ENCODE results near the gene CHCT1.

CHCT1 gene

GRCh38 chr17:60442271-60443173 is 20.2 kb downstream of the CHCT1 start:
- DNase-seq (ENCODE audit: low read depth) = no peak

- no peak for DNase-seq (ENCODE audit: low read depth)
These were observed 21.4 kb downstream of the CHCT1 start for GRCh38 chr17:60443713-60444112.

DNA sequence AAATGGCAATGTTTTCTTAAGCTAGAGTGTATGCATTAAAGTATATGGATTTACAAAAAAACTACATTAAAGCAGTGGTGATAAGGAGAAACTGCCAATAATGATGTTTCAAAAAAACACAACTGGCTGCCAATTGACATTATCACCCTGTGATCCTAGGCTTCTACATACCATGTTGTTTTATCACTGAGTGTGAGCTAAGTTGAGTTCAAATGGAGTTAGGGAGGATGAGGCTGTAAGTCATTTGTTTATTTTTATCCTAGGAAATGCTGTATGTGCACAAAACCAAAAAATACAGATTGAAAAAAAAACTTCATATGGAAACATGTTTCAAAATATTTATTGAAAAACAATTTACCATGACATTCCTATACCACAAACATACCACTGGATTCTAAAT is 22.9 kb downstream of the CHCT1 start:
- DNase-seq (ENCODE audit: low read depth) = no peak

- DNase-seq (ENCODE audit: low read depth) = no peak
These were observed 25.1 kb downstream of the CHCT1 start for GRCh38 chr17:60447375-60447774.

- no peak for DNase-seq (ENCODE audit: low read depth)
These were observed 28.8 kb downstream of the CHCT1 start for GRCh38 chr17:60451071-60451470.

DNA sequence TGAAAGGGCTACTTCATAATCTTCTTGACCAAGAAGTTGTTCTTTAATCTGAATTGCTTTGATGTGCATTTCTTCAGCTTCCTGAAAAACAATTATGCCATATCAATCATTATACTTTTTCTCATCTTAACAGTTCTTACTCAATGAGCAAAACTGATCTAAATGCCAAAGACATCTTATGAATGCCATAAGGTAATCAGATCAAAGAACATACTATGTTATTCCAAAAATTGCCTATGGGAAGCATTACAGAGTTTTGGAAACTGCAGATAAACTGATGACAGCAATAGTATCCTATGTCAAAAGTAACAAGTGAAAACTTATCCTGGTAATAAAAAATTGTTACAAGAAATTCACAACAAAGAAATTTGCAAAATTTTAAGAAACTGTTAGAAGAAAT is 29.7 kb downstream of the CHCT1 start:
- DNase-seq (ENCODE audit: low read depth) = no peak

DNA sequence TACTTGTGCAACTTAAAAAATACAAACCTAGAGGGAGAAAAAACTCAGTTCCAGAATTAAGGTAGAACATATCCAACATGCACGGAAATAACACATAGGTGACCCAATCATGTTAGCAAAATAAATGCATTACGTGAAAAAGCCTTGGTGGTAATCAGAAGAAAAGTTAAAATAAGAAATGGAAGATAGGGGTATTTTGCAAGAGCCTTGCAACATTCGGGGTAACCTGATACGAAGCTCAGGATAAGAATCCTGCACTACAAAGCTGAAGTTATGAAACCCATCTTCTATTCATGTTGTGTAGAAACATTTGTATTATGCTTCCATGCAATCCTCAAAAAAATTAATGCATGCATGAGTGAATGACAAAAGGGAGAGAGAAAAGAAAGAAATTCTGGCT is 33.1 kb downstream of the CHCT1 start:
- DNase-seq (ENCODE audit: low read depth) = no peak

DNA sequence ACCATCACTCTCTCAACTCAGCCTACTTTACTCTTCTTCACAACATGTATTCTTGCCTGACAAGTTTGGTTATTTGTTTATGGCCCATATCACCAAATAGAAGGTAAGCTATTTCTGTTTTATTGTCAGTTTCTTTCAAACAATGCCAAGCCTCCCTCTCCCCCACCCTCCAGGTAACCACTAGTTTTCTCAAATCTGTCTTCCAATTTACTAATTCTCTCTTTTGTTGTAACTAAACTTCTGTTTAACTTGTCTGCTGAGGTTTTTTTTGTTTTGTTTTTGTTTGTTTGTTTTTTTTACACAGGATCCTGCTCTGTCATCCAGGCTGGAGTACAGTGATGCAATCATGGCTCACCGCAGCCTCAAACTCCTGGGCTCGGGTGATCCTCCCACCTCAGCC is 34.9 kb downstream of the CHCT1 start:
- DNase-seq (ENCODE audit: low read depth) = no peak

GRCh38 chr17:60461584-60461983 is 39.3 kb downstream of the CHCT1 start:
- DNase-seq (ENCODE audit: low read depth) = no peak

GRCh38 chr17:60463157-60463835 is 41.0 kb downstream of the CHCT1 start:
- no peak for DNase-seq (ENCODE audit: low read depth)

GRCh38 chr17:60464343-60464742 is 42.1 kb downstream of the CHCT1 start:
- DNase-seq (ENCODE audit: low read depth) = no peak

- DNase-seq (ENCODE audit: low read depth) = no peak
These were observed 46.1 kb downstream of the CHCT1 start for GRCh38 chr17:60468371-60468770.

GRCh38 chr17:60471451-60471850 is 49.2 kb downstream of the CHCT1 start:
- no peak for DNase-seq (ENCODE audit: low read depth)

- no peak for DNase-seq (ENCODE audit: low read depth)
These were observed 50.2 kb downstream of the CHCT1 start for GRCh38 chr17:60472449-60472848.

DNA sequence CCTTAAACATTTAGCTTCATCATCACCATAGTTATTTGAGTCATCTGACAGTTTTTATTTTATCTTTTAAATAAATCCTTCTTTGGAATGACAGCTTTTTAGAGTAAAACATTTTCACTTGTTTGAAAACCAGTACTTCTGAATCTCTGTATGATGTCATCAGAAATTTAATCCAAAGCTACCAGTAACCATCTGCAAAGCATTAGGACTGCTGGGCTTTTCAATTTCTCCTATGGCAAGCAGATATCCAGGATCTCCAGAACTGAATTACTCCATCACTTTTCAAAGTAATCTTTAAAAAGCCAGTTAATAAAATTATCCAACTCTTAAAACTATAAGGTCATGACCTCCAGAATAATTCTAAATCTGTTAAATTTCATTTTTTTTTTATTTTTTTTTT is 51.5 kb downstream of the CHCT1 start:
- no peak for DNase-seq (ENCODE audit: low read depth)
